HCT116 (cell line): ENCODE data around the gene CCDC106. TPM values are rescaled to one million over a fixed set of nuclear protein-coding genes. Genes with fewer than 3 reads are reported as not detected.

Experiments used
- ATAC-seq: fragments of 200-7000 bp; cut with Tn5 transposase; 2 replicates; pipeline ENCODE4 v1.9.1; 2020; ENCODE audit warnings: mild to moderate bottlenecking, moderate library complexity
- BruUV-seq: library from RNA; stranded (reverse); fragments of 400-500 nt; replicated peaks from 2 replicates; lab custom pipeline; 2021; lab: Mats Ljungman, UMichigan
- CTCF ChIA-PET: fragments of 300-600 bp; sonication (Branson Sonifier 250); formaldehyde crosslinking; loops from one replicate; lab custom pipeline; 2021; ENCODE audit warnings: antibody characterized with exemption; lab: Charles Lee
- POLR2A ChIA-PET: fragments of 300-600, 350-600 bp; sonication (Branson Sonifier 250); formaldehyde crosslinking; loops from one replicate; lab custom pipeline; 2021; ENCODE audit warnings: antibody characterized with exemption; lab: Charles Lee
- RAD21 ChIA-PET, 2 experiments: fragments of 300-600 bp; sonication (Branson Sonifier 250); formaldehyde crosslinking; loops; one replicate each; lab custom pipeline; 2023; ENCODE audit warnings: low total read pairs in 2 of 2; ENCODE audit not compliant: uncharacterized antibody in 2 of 2, unreplicated experiment in 2 of 2, low non-redundant PET in 1 of 2; lab: Charles Lee
- DNase-seq: peaks from one replicate; pipeline ENCODE4 v3.0.0-alpha.2; 2010; ENCODE audit warnings: low read depth, low spot score
- H2AFZ ChIP-seq: fragments of 200-600 bp; shearing (Covaris generic), sonication (generic); 2 replicates; pipeline ENCODE4 v1.6.1; 2017; ENCODE audit warnings: low read depth, mixed run types, mixed read lengths, antibody characterized with exemption, low read length; ENCODE audit not compliant: poor library complexity, severe bottlenecking
- H3K27ac ChIP-seq: 2 replicates; pipeline ENCODE4 v1.5.1; 2012; ENCODE audit warnings: low read depth, low read length
- H3K27me3 ChIP-seq: fragments of 200-600 bp; sonication (generic); 2 replicates; pipeline ENCODE4 v1.6.1; 2016; ENCODE audit warnings: mixed run types, low read length, mixed read lengths; ENCODE audit not compliant: insufficient read depth
- H3K36me3 ChIP-seq, 2 experiments: fragments of 200-500 bp in 1 of 2; fragments of 200-600 bp in 1 of 2; sonication (Bioruptor generic) in 1 of 2; sonication (generic) in 1 of 2; 2 replicates each; pipeline versions ENCODE4 v1.5.1 to v1.6.1; 2014 to 2016; ENCODE audit warnings: low read length in 2 of 2, inconsistent platforms in 1 of 2, mixed read lengths in 1 of 2, mixed run types in 1 of 2; ENCODE audit not compliant: insufficient read depth in 2 of 2, control insufficient read depth in 1 of 2
- H3K4me1 ChIP-seq, 2 experiments: fragments of 200-600 bp in 1 of 2; sonication (generic) in 1 of 2; 2 replicates each; pipeline versions ENCODE4 v1.5.1 to v1.6.1; 2012 to 2017; ENCODE audit warnings: low read length in 2 of 2, inconsistent platforms in 1 of 2, mild to moderate bottlenecking in 1 of 2, mixed read lengths in 1 of 2, mixed run types in 1 of 2, moderate library complexity in 1 of 2; ENCODE audit not compliant: insufficient read depth in 2 of 2, control insufficient read depth in 1 of 2
- H3K4me2 ChIP-seq: fragments of 200-600 bp; sonication (generic); 2 replicates; pipeline ENCODE4 v1.6.1; 2017; ENCODE audit warnings: mixed run types, low read length, mixed read lengths
- H3K4me3 ChIP-seq, 2 experiments: fragments of 200-600 bp in 1 of 2; sonication (generic) in 1 of 2; replicated peaks in 1 of 2; 2 replicates each; pipeline ENCODE4 v1.5.1; 2011 to 2016; ENCODE audit warnings: low read length in 2 of 2, control low read depth in 1 of 2, low read depth in 1 of 2, mild to moderate bottlenecking in 1 of 2, mixed read lengths in 1 of 2, mixed run types in 1 of 2
- H3K79me2 ChIP-seq: fragments of 200-600 bp; sonication (generic); 2 replicates; pipeline ENCODE4 v1.6.1; 2017; ENCODE audit warnings: mild to moderate bottlenecking, mixed run types, low read length, moderate library complexity, mixed read lengths; ENCODE audit not compliant: insufficient read depth
- H3K9ac ChIP-seq: fragments of 200-600 bp; sonication (generic); 2 replicates; pipeline ENCODE4 v1.6.1; 2016; ENCODE audit warnings: low read length, mixed read lengths
- H3K9me2 ChIP-seq: fragments of 200-600 bp; sonication (generic), shearing (Covaris generic); 2 replicates; pipeline ENCODE4 v1.6.1; 2017; ENCODE audit warnings: mixed run types, mild to moderate bottlenecking, moderate library complexity; ENCODE audit not compliant: insufficient read depth
- H3K9me3 ChIP-seq, 2 experiments: fragments of 200-500 bp in 1 of 2; fragments of 200-600 bp in 1 of 2; sonication (Bioruptor generic) in 1 of 2; sonication (generic) in 1 of 2; 2 replicates each; pipeline ENCODE4 v1.6.1; 2014 to 2017; ENCODE audit warnings: low read length in 2 of 2, mixed read lengths in 2 of 2, inconsistent platforms in 1 of 2, low read depth in 1 of 2, mild to moderate bottlenecking in 1 of 2, mixed run types in 1 of 2, moderate library complexity in 1 of 2; ENCODE audit not compliant: control insufficient read depth in 1 of 2, insufficient read depth in 1 of 2
- H4K20me1 ChIP-seq: fragments of 200-600 bp; sonication (generic), shearing (Covaris generic); 2 replicates; pipeline ENCODE4 v1.6.1; 2017; ENCODE audit warnings: mixed run types, mild to moderate bottlenecking, moderate library complexity; ENCODE audit not compliant: insufficient read depth
- CEBPB ChIP-seq: IDR thresholded peaks from 2 replicates; pipeline ENCODE4 v1.6.1; 2012; ENCODE audit warnings: low read depth
- CTCF ChIP-seq, 3 experiments: fragments of 200-600 bp in 1 of 3; sonication (generic) in 1 of 3; IDR thresholded peaks in 2 of 3; conservative IDR thresholded peaks in 1 of 3; 2 replicates each; pipeline ENCODE4 v1.5.1; 2012 to 2017; ENCODE audit warnings: low read depth in 2 of 3, low read length in 2 of 3, antibody characterized with exemption in 1 of 3, borderline replicate concordance in 1 of 3, control low read depth in 1 of 3, mild to moderate bottlenecking in 1 of 3, mixed read lengths in 1 of 3, mixed run types in 1 of 3, moderate library complexity in 1 of 3; ENCODE audit not compliant: insufficient read depth in 1 of 3
- ELF1 ChIP-seq: IDR thresholded peaks from 2 replicates; pipeline ENCODE4 v1.6.1; 2012; ENCODE audit warnings: low read depth, borderline replicate concordance
- EZH2phosphoT487 ChIP-seq: fragments of 200-600 bp; IDR thresholded peaks from 2 replicates; pipeline ENCODE4 v1.6.1; 2018; ENCODE audit warnings: antibody characterized with exemption, borderline replicate concordance
- JUND ChIP-seq: IDR thresholded peaks from 2 replicates; pipeline ENCODE4 v1.6.1; 2012
- POLR2AphosphoS5 ChIP-seq: IDR thresholded peaks from 2 replicates; pipeline ENCODE4 v1.6.1; 2011; ENCODE audit warnings: mild to moderate bottlenecking, low read depth, low read length, moderate library complexity
- TCF7L2 ChIP-seq: IDR thresholded peaks from 2 replicates; pipeline ENCODE4 v1.7.0; 2011; ENCODE audit warnings: borderline replicate concordance, inconsistent platforms; ENCODE audit not compliant: insufficient read depth, insufficient read length; ENCODE audit errors: extremely low read depth
- YY1 ChIP-seq: IDR thresholded peaks from 2 replicates; pipeline ENCODE4 v1.6.1; 2011; ENCODE audit warnings: low read length, low read depth, moderate library complexity, mild to moderate bottlenecking; ENCODE audit not compliant: insufficient replicate concordance; ENCODE audit errors: extremely low read depth
- ZBTB33 ChIP-seq: IDR thresholded peaks from 2 replicates; pipeline ENCODE4 v1.6.1; 2011; ENCODE audit warnings: mild to moderate bottlenecking, low read length, moderate library complexity; ENCODE audit not compliant: insufficient replicate concordance; ENCODE audit errors: extremely low read depth
- intact Hi-C: fragments of 100-400 bp; cut with micrococcal nuclease; formaldehyde crosslinking; loops from 2 replicates; pipeline ENCODE4 v1.10.0; 2022
- total RNA-seq: library from RNA; stranded (reverse); gene quantifications from one replicate; pipeline ENCODE4 v1.2.1, GENCODE V29; 2021; ENCODE audit not compliant: unreplicated experiment
- TF ChIP-seq, protein P1 (sequence below): IDR thresholded peaks from 2 replicates; pipeline ENCODE4 v1.6.1; 2012

Gene CCDC106
- total RNA-seq, 1 experiment from 2014 or later = 1.0 TPM

DNA sequence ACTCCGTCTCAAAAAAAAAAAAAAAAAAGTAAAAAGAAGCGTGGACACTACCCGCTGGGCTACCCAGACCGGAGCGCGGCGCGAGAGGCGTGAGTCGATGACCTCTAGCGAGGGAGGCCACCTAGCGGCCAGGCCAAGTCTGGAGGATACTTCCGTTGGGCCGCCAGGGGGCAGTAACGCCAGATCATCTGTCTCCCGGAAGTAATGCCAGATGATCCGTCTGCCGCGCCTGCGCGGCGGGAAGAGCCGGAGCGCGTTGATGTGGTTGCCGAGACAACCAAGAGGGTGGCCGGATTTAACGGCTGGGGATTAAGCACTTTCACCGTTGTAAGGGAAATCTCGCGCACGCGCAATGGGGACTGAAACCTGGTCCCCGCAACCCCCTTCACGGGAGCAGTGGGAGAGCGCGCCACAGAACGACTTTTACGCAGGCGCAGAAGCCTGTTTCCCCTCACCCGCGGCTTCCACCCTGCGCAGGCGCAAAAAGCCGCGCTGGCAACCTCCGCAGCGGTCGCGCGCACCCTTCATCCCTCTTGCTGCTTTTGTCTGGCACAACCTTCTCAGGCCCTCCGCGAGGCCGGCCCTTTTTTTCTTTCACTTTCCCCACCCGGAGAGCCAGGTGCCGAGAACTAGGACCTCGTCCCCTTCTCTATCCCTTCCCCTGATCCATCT is 5.8 kb downstream of the CCDC106 start:
- no peaks in the 10 kb centered on the region for H3K27me3 ChIP-seq
- TF ChIP-seq POLR2AphosphoS5 = peak; percentile 75
- peak; percentile 55 for TF ChIP-seq TCF7L2
- TF ChIP-seq, protein P1, sequence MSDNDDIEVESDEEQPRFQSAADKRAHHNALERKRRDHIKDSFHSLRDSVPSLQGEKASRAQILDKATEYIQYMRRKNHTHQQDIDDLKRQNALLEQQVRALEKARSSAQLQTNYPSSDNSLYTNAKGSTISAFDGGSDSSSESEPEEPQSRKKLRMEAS = peak; percentile 55; the same call in 1 of the 2 replicates
- no peak for TF ChIP-seq CEBPB
- TF ChIP-seq JUND = no peak
- TF ChIP-seq YY1 = peak; percentile 70
- peak; percentile 96; the same call in 1 of the 2 replicates for TF ChIP-seq ELF1
- TF ChIP-seq CTCF (IDR thresholded peaks at IDR 0.05 in 2 of 3, conservative IDR thresholded peaks at IDR 0.05 in 1 of 3; ENCODE audit: borderline replicate concordance in 1 of 3, insufficient read depth in 1 of 3, low read depth in 2 of 3, low read length in 2 of 3) = peak; percentile 97 to 100 (median 100)
- no peak for TF ChIP-seq EZH2phosphoT487
- TF ChIP-seq ZBTB33 = peak; percentile 8
- peak overlapping the region; percentile 85 for H3K27ac ChIP-seq
- CTCF ChIA-PET = interaction anchor here (0.6 to 1.6 kb wide), 22 partner anchors 9 to 679 kb away, joined by 3 to 24 read pairs (median 4); partner anchors contain the start of genes FIZ1, ZNF581, ZNF628 and ZNF784
- POLR2A ChIA-PET = interaction anchor here (0.7 to 2.4 kb wide), 14 partner anchors 8 to 1786 kb away, joined by 3 to 15 read pairs (median 4); partner anchors contain the start of genes FIZ1, MYADM, PPP1R12C and TMEM238
- peak; percentile 96 for DNase-seq
- H2AFZ ChIP-seq = no peak overlapping the region
- peaks cover 36% of the 10 kb centered on the region for H3K79me2 ChIP-seq
- BruUV-seq = no TSS peak
- no peaks in the 10 kb centered on the region for H3K9me3 ChIP-seq
- H3K9me2 ChIP-seq = no peaks in the 10 kb centered on the region
- peak overlapping the region; percentile 79 for H3K4me2 ChIP-seq
- peaks cover 18 to 29% of the 10 kb centered on the region in 2 experiments; a peak in 3 of 4 replicates for H3K4me1 ChIP-seq
- H3K9ac ChIP-seq = peak overlapping the region; percentile 99
- peaks cover 0 to 8% of the 10 kb centered on the region in 2 experiments; a peak in 1 of 4 replicates for H3K36me3 ChIP-seq
- no peaks in the 10 kb centered on the region; the same call in 1 of the 2 replicates for H4K20me1 ChIP-seq
- peak overlapping the region; percentile 67 to 87 for H3K4me3 ChIP-seq
- intact Hi-C loops = loop anchor here (1.0 kb wide), 1 partner anchor 21 kb away; no protein-coding TSS in a partner anchor
- RAD21 ChIA-PET = interaction anchor here (0.7 kb wide), 2 partner anchors 21 to 188 kb away, joined by 4 to 6 read pairs; no protein-coding TSS in a partner anchor
- peak; percentile 51 for ATAC-seq
